ENCODE measurements around the gene CADPS2.

CADPS2 gene

DNA sequence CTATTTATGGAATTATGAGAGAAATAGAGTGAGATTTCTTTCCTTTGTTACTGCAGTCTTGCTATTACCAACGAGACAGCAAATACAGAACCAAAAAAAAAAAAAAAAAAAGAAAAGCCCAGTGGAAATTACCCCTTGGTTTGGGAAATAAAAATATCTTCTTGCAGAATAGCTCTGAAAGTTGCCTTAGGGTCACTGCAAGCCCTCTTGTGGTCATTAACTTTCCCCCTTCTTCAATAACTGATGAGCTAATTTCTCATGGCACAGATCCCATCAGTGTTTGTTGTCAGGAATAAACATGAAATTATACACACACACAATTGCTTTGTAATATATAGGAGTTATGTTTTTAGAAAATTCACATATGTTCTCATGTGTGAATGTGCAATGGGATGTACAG is 470.8 kb downstream of the CADPS2 start:
- Histone ChIP-seq H3K4me3 (ENCODE audit: low read depth, low read length) (no peak overlapping the region), H3K9ac (ENCODE audit: low read depth, low read length) (no peak overlapping the region), H3K4me1 (ENCODE audit: control insufficient read depth, insufficient read depth, low read length) (peaks cover 4% of the 10 kb centered on the region), H3K27me3 (ENCODE audit: control insufficient read depth, insufficient read depth, low read length) (no peaks in the 10 kb centered on the region), H3K36me3 (ENCODE audit: control insufficient read depth, insufficient read depth, low read length) (no peaks in the 10 kb centered on the region), H3K9me3 (ENCODE audit: control insufficient read depth, insufficient read depth, low read length) (no peaks in the 10 kb centered on the region)

DNA sequence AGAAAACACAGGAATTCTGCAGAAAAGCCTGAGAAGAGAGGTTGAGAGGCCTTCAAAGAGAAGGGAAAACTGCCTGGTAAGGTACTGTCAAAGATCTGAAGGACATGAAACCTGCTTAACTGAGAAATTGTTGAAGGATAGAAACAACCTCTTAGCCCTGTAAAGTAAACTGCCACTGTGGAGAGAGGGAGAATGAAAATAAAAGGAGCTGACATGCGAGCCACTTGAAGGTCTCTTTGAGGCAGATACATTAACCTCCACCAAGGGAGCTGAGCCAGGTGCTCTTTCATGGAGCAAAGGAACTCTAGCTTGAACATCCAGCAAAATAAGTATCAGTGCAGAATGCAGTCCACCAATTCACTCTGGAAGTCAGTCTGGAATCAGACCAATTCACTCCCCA is 472.9 kb downstream of the CADPS2 start:
- Histone ChIP-seq H3K9me3 (ENCODE audit: control insufficient read depth, insufficient read depth, low read length) (no peaks in the 10 kb centered on the region), H3K4me3 (ENCODE audit: low read depth, low read length) (no peak overlapping the region), H3K36me3 (ENCODE audit: control insufficient read depth, insufficient read depth, low read length) (no peaks in the 10 kb centered on the region), H3K9ac (ENCODE audit: low read depth, low read length) (no peak overlapping the region), H3K27me3 (ENCODE audit: control insufficient read depth, insufficient read depth, low read length) (no peaks in the 10 kb centered on the region), H3K4me1 (ENCODE audit: control insufficient read depth, insufficient read depth, low read length) (peaks cover 4% of the 10 kb centered on the region)

DNA sequence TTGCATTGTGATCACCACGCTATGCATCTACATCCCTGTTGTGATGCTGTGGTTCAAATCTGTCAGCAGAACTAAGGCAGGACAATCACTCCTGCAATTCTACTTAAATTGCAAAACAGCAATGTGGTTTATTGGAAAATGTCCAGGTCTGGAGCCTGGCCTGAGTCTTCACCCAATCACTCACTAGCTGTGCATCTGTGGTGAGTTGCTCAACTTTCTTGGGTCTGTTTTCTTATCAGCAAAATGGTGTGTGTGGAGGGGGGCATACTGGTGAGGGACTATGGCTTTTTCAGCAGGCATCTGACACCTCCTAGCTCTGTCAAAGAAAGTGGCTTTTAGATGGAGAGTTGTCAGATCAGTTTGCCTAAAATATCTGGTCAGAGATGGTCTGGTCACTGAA is 473.4 kb downstream of the CADPS2 start:
- peaks cover 4% of the 10 kb centered on the region for H3K4me1 ChIP-seq (ENCODE audit: control insufficient read depth, insufficient read depth, low read length)
- H3K9ac ChIP-seq (ENCODE audit: low read depth, low read length) = no peak overlapping the region
- H3K9me3 ChIP-seq (ENCODE audit: control insufficient read depth, insufficient read depth, low read length) = no peaks in the 10 kb centered on the region
- no peak overlapping the region for H3K4me3 ChIP-seq (ENCODE audit: low read depth, low read length)
- H3K27me3 ChIP-seq (ENCODE audit: control insufficient read depth, insufficient read depth, low read length) = no peaks in the 10 kb centered on the region
- H3K36me3 ChIP-seq (ENCODE audit: control insufficient read depth, insufficient read depth, low read length) = no peaks in the 10 kb centered on the region

DNA sequence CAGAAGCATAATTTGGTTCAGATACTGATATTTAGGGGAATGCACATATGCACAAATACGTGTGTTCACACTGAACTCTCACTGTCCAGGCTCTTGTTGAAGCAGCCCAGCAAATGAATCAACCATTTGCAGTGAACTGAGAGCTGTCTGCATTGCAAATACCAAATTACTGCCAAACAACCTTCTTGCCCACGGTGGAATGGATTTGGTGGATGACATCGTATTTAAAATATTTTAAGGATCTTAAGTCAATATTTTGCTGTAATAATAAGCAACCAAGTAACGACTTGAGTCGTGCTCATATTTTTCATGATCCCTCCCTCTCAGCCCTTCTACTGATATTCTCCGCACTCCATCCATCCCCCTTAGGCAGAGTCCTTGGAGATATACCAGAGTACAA is 473.8 kb downstream of the CADPS2 start:
- H3K4me1 ChIP-seq (ENCODE audit: control insufficient read depth, insufficient read depth, low read length) = peaks cover 6% of the 10 kb centered on the region
- no peaks in the 10 kb centered on the region for H3K9me3 ChIP-seq (ENCODE audit: control insufficient read depth, insufficient read depth, low read length)
- no peaks in the 10 kb centered on the region for H3K36me3 ChIP-seq (ENCODE audit: control insufficient read depth, insufficient read depth, low read length)
- no peak overlapping the region for H3K4me3 ChIP-seq (ENCODE audit: low read depth, low read length)
- H3K27me3 ChIP-seq (ENCODE audit: control insufficient read depth, insufficient read depth, low read length) = no peaks in the 10 kb centered on the region
- H3K9ac ChIP-seq (ENCODE audit: low read depth, low read length) = no peak overlapping the region

DNA sequence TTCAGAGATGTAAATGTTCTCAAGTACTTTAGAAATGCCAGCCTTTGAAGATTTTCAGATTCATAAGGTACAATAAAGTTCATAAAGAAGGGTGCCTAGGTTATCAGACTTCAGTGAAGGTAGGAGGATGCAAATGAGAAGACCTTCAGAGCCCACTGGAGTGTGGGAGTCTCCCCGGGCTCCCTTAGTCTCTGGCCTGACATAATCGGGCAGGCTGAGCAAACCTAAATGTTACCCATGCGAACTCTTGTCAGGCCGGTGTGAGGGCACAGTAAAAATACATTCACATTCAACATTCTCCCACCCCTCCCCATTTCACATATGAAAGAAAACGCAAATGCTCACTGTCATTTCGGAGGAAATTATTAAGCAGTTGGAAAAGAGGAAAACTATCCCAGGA is 479.1 kb downstream of the CADPS2 start:
- Histone ChIP-seq H3K4me3 (ENCODE audit: low read depth, low read length) (no peak overlapping the region), H3K4me1 (ENCODE audit: control insufficient read depth, insufficient read depth, low read length) (peaks cover 9% of the 10 kb centered on the region), H3K36me3 (ENCODE audit: control insufficient read depth, insufficient read depth, low read length) (no peaks in the 10 kb centered on the region), H3K9me3 (ENCODE audit: control insufficient read depth, insufficient read depth, low read length) (no peaks in the 10 kb centered on the region), H3K9ac (ENCODE audit: low read depth, low read length) (no peak overlapping the region), H3K27me3 (ENCODE audit: control insufficient read depth, insufficient read depth, low read length) (no peaks in the 10 kb centered on the region)

DNA sequence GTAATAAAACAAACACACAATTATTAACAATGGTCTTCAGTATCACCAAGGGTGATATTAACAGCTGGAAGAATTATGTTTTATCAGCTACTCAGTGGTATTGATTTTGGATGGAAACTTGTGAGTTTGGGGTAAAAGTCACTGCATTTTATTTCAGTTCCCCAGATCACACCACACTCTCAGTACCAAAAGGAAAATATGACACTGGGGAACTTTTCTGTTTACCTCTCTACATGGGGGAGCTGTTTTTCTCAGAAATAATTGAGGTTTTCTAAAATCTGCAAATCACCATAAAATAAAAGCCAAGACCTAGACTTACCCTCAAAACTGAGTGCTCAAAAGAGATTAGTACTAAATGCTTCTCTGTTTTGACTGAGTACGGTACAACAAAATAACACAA is 483.1 kb downstream of the CADPS2 start:
- Histone ChIP-seq H3K4me1 (ENCODE audit: control insufficient read depth, insufficient read depth, low read length) (peaks cover 12% of the 10 kb centered on the region), H3K27me3 (ENCODE audit: control insufficient read depth, insufficient read depth, low read length) (no peaks in the 10 kb centered on the region), H3K36me3 (ENCODE audit: control insufficient read depth, insufficient read depth, low read length) (no peaks in the 10 kb centered on the region), H3K4me3 (ENCODE audit: low read depth, low read length) (no peak overlapping the region), H3K9ac (ENCODE audit: low read depth, low read length) (no peak overlapping the region), H3K9me3 (ENCODE audit: control insufficient read depth, insufficient read depth, low read length) (no peaks in the 10 kb centered on the region)

DNA sequence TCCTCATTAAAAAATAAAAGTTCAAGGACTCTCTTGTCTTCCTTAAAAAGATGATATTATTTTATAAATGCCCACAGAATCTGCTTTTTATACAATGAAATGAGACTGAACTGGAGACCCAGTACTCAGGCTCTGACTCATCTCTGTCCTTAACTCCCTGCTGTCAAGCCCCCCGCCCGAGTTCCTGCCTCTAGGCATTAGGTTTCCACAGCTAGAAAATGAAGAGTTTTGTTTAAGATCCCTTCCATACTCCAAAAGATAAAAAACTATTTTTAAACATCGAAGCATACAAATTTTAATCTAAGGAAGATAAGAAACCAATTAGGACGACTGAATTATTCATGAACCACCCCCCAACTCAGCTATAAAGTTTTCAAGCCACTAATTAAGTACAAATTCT is 484.0 kb downstream of the CADPS2 start:
- peaks cover 9% of the 10 kb centered on the region for H3K4me1 ChIP-seq (ENCODE audit: control insufficient read depth, insufficient read depth, low read length)
- no peak overlapping the region for H3K4me3 ChIP-seq (ENCODE audit: low read depth, low read length)
- no peak overlapping the region for H3K9ac ChIP-seq (ENCODE audit: low read depth, low read length)
- H3K27me3 ChIP-seq (ENCODE audit: control insufficient read depth, insufficient read depth, low read length) = no peaks in the 10 kb centered on the region
- no peaks in the 10 kb centered on the region for H3K36me3 ChIP-seq (ENCODE audit: control insufficient read depth, insufficient read depth, low read length)
- H3K9me3 ChIP-seq (ENCODE audit: control insufficient read depth, insufficient read depth, low read length) = no peaks in the 10 kb centered on the region

DNA sequence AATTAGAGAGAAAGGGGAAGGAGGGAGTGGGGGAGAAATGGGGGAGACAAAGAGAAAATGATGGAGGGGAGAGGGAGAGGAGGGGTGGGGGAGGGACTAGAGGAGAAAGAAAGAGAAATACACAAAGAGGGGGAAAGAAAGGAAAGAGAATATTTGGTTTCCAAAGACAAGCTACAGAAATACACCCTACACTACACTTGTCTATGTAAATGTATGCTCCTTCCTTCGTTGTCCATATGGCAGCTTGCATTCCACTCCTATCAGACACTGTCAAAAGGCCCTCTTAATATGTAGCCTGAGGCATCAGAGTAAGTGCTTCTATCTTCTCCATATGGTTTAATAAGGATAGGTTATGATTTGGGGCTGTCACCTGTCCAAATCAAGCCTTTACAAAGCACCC is 488.9 kb downstream of the CADPS2 start:
- Histone ChIP-seq H3K4me3 (ENCODE audit: low read depth, low read length) (no peak overlapping the region), H3K4me1 (ENCODE audit: control insufficient read depth, insufficient read depth, low read length) (peaks cover 9% of the 10 kb centered on the region), H3K36me3 (ENCODE audit: control insufficient read depth, insufficient read depth, low read length) (no peaks in the 10 kb centered on the region), H3K9ac (ENCODE audit: low read depth, low read length) (no peak overlapping the region), H3K9me3 (ENCODE audit: control insufficient read depth, insufficient read depth, low read length) (no peaks in the 10 kb centered on the region), H3K27me3 (ENCODE audit: control insufficient read depth, insufficient read depth, low read length) (no peaks in the 10 kb centered on the region)

DNA sequence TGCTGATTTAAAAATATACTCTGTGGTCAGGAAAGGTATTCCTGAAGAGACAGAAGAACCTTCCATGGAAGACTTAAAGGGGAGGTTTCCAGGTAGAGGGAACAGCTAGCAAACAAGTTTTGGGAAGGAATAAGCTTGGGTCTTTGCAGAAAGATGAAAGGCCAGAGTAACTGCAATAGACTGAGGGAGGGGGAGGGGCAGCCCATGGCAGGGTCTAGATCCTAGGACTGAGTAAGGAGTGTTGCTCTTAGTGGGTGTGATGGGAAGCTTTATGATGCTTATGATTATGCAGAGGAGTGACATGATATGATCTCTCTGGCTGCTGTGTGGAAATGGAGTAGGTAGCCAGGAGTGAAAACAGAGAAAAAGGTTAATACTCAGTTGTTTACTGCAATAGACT is 491.7 kb downstream of the CADPS2 start:
- no peak overlapping the region for H3K9ac ChIP-seq (ENCODE audit: low read depth, low read length)
- no peaks in the 10 kb centered on the region for H3K36me3 ChIP-seq (ENCODE audit: control insufficient read depth, insufficient read depth, low read length)
- H3K4me1 ChIP-seq (ENCODE audit: control insufficient read depth, insufficient read depth, low read length) = peaks cover 5% of the 10 kb centered on the region
- no peaks in the 10 kb centered on the region for H3K27me3 ChIP-seq (ENCODE audit: control insufficient read depth, insufficient read depth, low read length)
- H3K9me3 ChIP-seq (ENCODE audit: control insufficient read depth, insufficient read depth, low read length) = no peaks in the 10 kb centered on the region
- H3K4me3 ChIP-seq (ENCODE audit: low read depth, low read length) = no peak overlapping the region

DNA sequence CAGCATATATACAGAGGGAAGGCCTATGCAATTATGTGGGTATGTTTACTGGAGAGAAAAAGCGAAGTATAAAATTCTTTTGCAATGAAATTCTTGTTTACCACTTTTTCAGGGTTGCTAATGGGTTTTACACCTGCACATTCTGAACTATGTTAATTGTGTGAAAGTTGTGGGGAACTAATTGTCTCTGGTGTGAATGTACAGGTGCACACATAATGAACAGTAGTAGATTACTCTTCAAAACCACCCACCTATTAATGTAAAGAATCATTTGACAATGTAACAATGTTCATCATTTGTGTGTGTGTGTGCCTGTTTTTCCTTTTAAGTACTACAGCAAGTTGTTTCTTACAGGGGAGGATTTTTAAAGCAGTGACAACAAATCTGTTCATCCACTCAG is 501.7 kb downstream of the CADPS2 start:
- Histone ChIP-seq H3K27me3 (ENCODE audit: control insufficient read depth, insufficient read depth, low read length) (no peaks in the 10 kb centered on the region), H3K36me3 (ENCODE audit: control insufficient read depth, insufficient read depth, low read length) (no peaks in the 10 kb centered on the region), H3K4me1 (ENCODE audit: control insufficient read depth, insufficient read depth, low read length) (peaks cover 8% of the 10 kb centered on the region)

DNA sequence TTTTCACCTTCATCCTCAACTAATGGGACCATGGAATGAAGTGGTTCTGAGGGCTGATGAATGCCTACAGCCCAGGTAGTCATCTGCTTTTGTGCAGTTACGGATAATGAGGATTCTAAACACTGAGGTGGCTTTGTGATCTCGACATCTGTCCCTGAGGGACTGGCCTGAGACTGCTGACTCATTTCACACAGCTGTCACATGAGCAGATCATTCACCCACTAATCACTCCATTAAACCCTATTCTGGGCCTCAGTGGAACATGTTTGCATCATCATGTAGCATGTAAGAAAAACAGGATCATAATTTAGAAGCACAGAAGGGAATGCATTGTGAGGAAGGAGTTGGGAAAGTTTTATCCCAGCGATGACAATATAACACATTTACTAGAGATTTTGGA is 502.3 kb downstream of the CADPS2 start:
- H3K9ac ChIP-seq (ENCODE audit: low read depth, low read length) = no peak overlapping the region
- H3K36me3 ChIP-seq (ENCODE audit: control insufficient read depth, insufficient read depth, low read length) = no peaks in the 10 kb centered on the region
- H3K4me1 ChIP-seq (ENCODE audit: control insufficient read depth, insufficient read depth, low read length) = peaks cover 9% of the 10 kb centered on the region
- H3K27me3 ChIP-seq (ENCODE audit: control insufficient read depth, insufficient read depth, low read length) = no peaks in the 10 kb centered on the region
- H3K4me3 ChIP-seq (ENCODE audit: low read depth, low read length) = no peak overlapping the region
- no peaks in the 10 kb centered on the region for H3K9me3 ChIP-seq (ENCODE audit: control insufficient read depth, insufficient read depth, low read length)

More for the DNA sequence above, 501.7 kb downstream of the CADPS2 start:
- Histone ChIP-seq H3K4me3 (ENCODE audit: low read depth, low read length) (no peak overlapping the region), H3K9me3 (ENCODE audit: control insufficient read depth, insufficient read depth, low read length) (no peaks in the 10 kb centered on the region), H3K9ac (ENCODE audit: low read depth, low read length) (no peak overlapping the region)

DNA sequence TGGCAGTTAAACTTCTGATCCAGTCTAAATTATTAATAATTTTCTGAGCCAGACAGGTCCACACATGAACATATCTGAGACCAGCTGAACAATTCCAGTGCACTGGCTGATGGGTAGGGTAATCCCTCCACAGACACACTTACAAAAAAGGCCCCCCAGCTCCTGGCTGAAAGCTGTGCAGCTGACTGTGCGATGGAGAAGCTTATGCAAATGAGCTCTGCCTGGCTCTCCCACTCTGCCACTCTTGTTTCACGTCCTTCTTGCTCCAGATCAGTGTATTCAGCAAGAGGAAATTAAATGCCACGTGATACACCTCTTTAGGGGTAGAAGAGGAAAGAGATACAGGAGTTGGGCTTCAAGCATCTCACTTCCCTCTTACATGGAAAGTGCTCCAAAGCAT is 505.3 kb downstream of the CADPS2 start:
- H3K9me3 ChIP-seq (ENCODE audit: control insufficient read depth, insufficient read depth, low read length) = no peaks in the 10 kb centered on the region
- no peaks in the 10 kb centered on the region for H3K36me3 ChIP-seq (ENCODE audit: control insufficient read depth, insufficient read depth, low read length)
- H3K4me3 ChIP-seq (ENCODE audit: low read depth, low read length) = no peak overlapping the region
- peaks cover 8% of the 10 kb centered on the region for H3K4me1 ChIP-seq (ENCODE audit: control insufficient read depth, insufficient read depth, low read length)
- no peak overlapping the region for H3K9ac ChIP-seq (ENCODE audit: low read depth, low read length)
- H3K27me3 ChIP-seq (ENCODE audit: control insufficient read depth, insufficient read depth, low read length) = no peaks in the 10 kb centered on the region

DNA sequence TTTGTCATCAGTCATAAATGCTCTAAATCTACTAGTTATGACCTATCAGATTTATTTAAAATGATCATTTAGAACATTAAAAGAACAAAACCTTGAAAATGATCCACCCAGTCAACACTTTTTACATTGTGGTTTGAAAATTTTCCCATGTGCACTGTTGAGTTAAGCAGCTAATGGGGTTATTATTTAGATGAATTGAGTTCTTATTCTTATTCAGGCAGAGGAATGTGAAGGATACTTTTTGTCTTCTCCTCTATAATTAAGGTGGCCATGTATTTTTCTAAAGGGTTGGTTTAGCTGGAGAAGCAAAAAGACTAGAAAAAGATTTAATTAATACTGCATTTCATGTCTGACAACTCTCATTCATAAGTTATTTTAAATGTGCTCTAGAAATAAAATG is 506.8 kb downstream of the CADPS2 start:
- Histone ChIP-seq H3K4me1 (ENCODE audit: control insufficient read depth, insufficient read depth, low read length) (peaks cover 8% of the 10 kb centered on the region), H3K9ac (ENCODE audit: low read depth, low read length) (no peak overlapping the region), H3K27me3 (ENCODE audit: control insufficient read depth, insufficient read depth, low read length) (no peaks in the 10 kb centered on the region), H3K4me3 (ENCODE audit: low read depth, low read length) (no peak overlapping the region), H3K36me3 (ENCODE audit: control insufficient read depth, insufficient read depth, low read length) (no peaks in the 10 kb centered on the region), H3K9me3 (ENCODE audit: control insufficient read depth, insufficient read depth, low read length) (no peaks in the 10 kb centered on the region)
